Regular cardiac myocyte (primary cell): Measurements from ENCODE around the gene KRT9. TPM values are rescaled to one million over a fixed set of nuclear protein-coding genes. Genes with fewer than 3 reads are reported as not detected.

Experiments used
- total RNA-seq: library from RNA; depleted of rRNA; stranded (reverse); fragments of >200 nt; gene quantifications from 2 replicates; pipeline ENCODE4 v1.2.3, GENCODE V29; 2014

KRT9 gene
- total RNA-seq, result not detected in 2 replicates

GRCh38 chr17:41571561-41572434 lies at the start of gene KRT9:
TSS of gene KRT9 (minus strand) at chr17:41572059. CDS start at chr17:41571992, 67 bp downstream.

GRCh38 chr17:41612376-41613160 lies 40.7 kb upstream of the KRT9 start, which contains the start of gene KRT16:
TSS of gene KRT16 (minus strand) at chr17:41612767. CDS start at chr17:41612688, 79 bp downstream.

GRCh38 chr17:41586863-41587495 lies 15.1 kb upstream of the KRT9 start, which contains the start of gene KRT14:
TSS of gene KRT14 (minus strand) at chr17:41586895. CDS start at chr17:41586834, 61 bp downstream.

GRCh38 chr17:41518789-41519449 lies 52.9 kb downstream of the KRT9 start, which contains the start of gene KRT15:
TSS of gene KRT15 (minus strand) at chr17:41518890. CDS start at chr17:41518827, 63 bp downstream.

Other genes starting within 250 kb of the KRT9 start
- not detected in 2 replicates for gene KRT33A, start 221.2 kb downstream of the KRT9 start, total RNA-seq
- under 0.01 TPM in 2 replicates for gene KRT33B, start 202.2 kb downstream of the KRT9 start, total RNA-seq
- gene KRT34, start 189.8 kb downstream of the KRT9 start, total RNA-seq, result 2.0 and 2.9 TPM in 2 replicates
- gene KRT31, start 174.5 kb downstream of the KRT9 start, total RNA-seq, result not detected in 2 replicates
- gene KRT37, start 147.5 kb downstream of the KRT9 start, total RNA-seq, result not detected in 2 replicates
- not detected in 2 replicates for gene KRT38, start 131.1 kb downstream of the KRT9 start, total RNA-seq
- not detected in 2 replicates for gene KRT32, start 104.7 kb downstream of the KRT9 start, total RNA-seq
- not detected in 2 replicates for gene KRT35, start 90.9 kb downstream of the KRT9 start, total RNA-seq
- not detected in 2 replicates for gene KRT36, start 82.1 kb downstream of the KRT9 start, total RNA-seq
- 0.58 TPM in 1 of 2 replicates, not detected in the other for gene KRT13, start 66.4 kb downstream of the KRT9 start, total RNA-seq
- gene KRT15, start 53.2 kb downstream of the KRT9 start, total RNA-seq, result 0.56 and 3.5 TPM in 2 replicates
- 71.3 and 87.2 TPM in 2 replicates for gene KRT19, start 43.8 kb downstream of the KRT9 start, total RNA-seq
- gene KRT14, start 14.8 kb upstream of the KRT9 start, total RNA-seq, result 0.38 and 0.56 TPM in 2 replicates
- gene KRT16, start 40.7 kb upstream of the KRT9 start, total RNA-seq, result under 0.01 and 0.28 TPM in 2 replicates
- gene KRT17, start 52.5 kb upstream of the KRT9 start, total RNA-seq, result 1.9 and 7.0 TPM in 2 replicates
- gene EIF1, start 116.8 kb upstream of the KRT9 start, total RNA-seq, result 69.6 and 107 TPM in 2 replicates
- gene GAST, start 140.3 kb upstream of the KRT9 start, total RNA-seq, result not detected in 2 replicates
- gene HAP1, start 162.6 kb upstream of the KRT9 start, total RNA-seq, result under 0.01 TPM in 2 replicates
- 10.5 and 14.1 TPM in 2 replicates for gene JUP, start 214.7 kb upstream of the KRT9 start, total RNA-seq
- 103 and 118 TPM in 2 replicates for gene P3H4, start 239.9 kb upstream of the KRT9 start, total RNA-seq
- gene FKBP10, start 240.9 kb upstream of the KRT9 start, total RNA-seq, result 229 and 408 TPM in 2 replicates